Transverse colon (tissue), 4 donors: Measurements from ENCODE around the gene GALNT2. TPM values are rescaled to one million over a fixed set of nuclear protein-coding genes. Genes with fewer than 3 reads are reported as not detected.
A peak's percentile ranks its signal among the peaks of the same experiment; 100 is the strongest.

ENCODE experiments used
- DNase-seq: peaks from one replicate; pipeline ENCODE4 v3.0.0-alpha.2; 2019
- H3K27ac ChIP-seq, 4 donors: fragments of 200-600 bp; sonication (generic); 2 replicates each; pipeline ENCODE4 v1.5.1; 2016 to 2018; ENCODE audit warnings: inconsistent platforms in 4 of 4
- H3K27me3 ChIP-seq: fragments of 200-600 bp; sonication (generic); 2 replicates; pipeline ENCODE4 v1.5.1; 2017; ENCODE audit warnings: inconsistent platforms
- H3K36me3 ChIP-seq, 4 donors: fragments of 200-600 bp; sonication (generic); 2 replicates each; pipeline ENCODE4 v1.5.1; 2017 to 2019; ENCODE audit warnings: inconsistent platforms in 4 of 4
- H3K4me1 ChIP-seq, 4 donors: fragments of 200-600 bp; sonication (generic); 2 replicates each; pipeline ENCODE4 v1.5.1; 2017 to 2020; ENCODE audit warnings: inconsistent platforms in 4 of 4
- H3K4me3 ChIP-seq, 4 donors: fragments of 200-600 bp; sonication (generic); 1 replicate in 1 of 4; 2 replicates in 3 of 4; pipeline versions ENCODE4 v1.5.1 to v1.6.1; 2017 to 2019; ENCODE audit warnings: inconsistent platforms in 4 of 4
- H3K9me3 ChIP-seq, 2 donors: fragments of 200-600 bp; sonication (generic); 2 replicates each; pipeline ENCODE4 v1.5.1; 2017 to 2019; ENCODE audit warnings: inconsistent platforms in 2 of 2
- EP300 ChIP-seq: sonication (generic); formaldehyde crosslinking; IDR thresholded peaks from one replicate; pipeline ENCODE4 v1.6.1; 2017; ENCODE audit warnings: antibody characterized with exemption, low read depth
- POLR2A ChIP-seq: fragments of 450-650 bp; IDR thresholded peaks from one replicate; pipeline ENCODE4 v1.6.1; 2016; ENCODE audit warnings: antibody characterized with exemption, mild to moderate bottlenecking, moderate library complexity
- POLR2AphosphoS5 ChIP-seq, 3 donors: sonication (generic); formaldehyde crosslinking; IDR thresholded peaks; one replicate each; pipeline ENCODE4 v1.6.1; 2016; ENCODE audit warnings: antibody characterized with exemption in 3 of 3
- WGBS, 2 donors: methylation state at CpG; one replicate each; pipeline ENCODE4 v1.1.5; 2018; ENCODE audit warnings: low coverage in 1 of 2; 5-methylcytosine and 5-hydroxymethylcytosine counted together
- in situ Hi-C, 4 donors: fragments of 200-750 bp; cut with MboI; loops; one replicate each; pipeline versions ENCODE4 v1.15.0 to v1.15.1; 2017; ENCODE audit warnings: low sequenced_read_pairs in 3 of 4, low pct_ligation_motif_present in 1 of 4, low pct_unique_long_range_greater_than_20kb in 1 of 4
- intact Hi-C: fragments of 100-400 bp; cut with DNase I; formaldehyde crosslinking; loops from one replicate; pipeline ENCODE4 v1.15.1; 2023; ENCODE audit warnings: low total_unique reads
- total RNA-seq, 4 donors: library from RNA; depleted of rRNA; stranded (reverse); fragments of >200 nt; gene quantifications; one replicate each; pipeline ENCODE4 v1.1.0, GENCODE V29; 2016
- TF ChIP-seq, protein P1 (sequence below), 5 experiments: fragments of 200-600 bp in 3 of 5; fragments of 450-650 bp in 2 of 5; sonication (generic) in 3 of 5; IDR thresholded peaks; 1 replicate in 2 of 5; 2 replicates in 3 of 5; pipeline ENCODE4 v1.5.1; 2016 to 2017; ENCODE audit warnings: antibody characterized with exemption in 5 of 5, inconsistent platforms in 3 of 5, mild to moderate bottlenecking in 2 of 5, moderate library complexity in 1 of 5

GALNT2 gene
- total RNA-seq, 4 donors from 2014 or later: 16.5 to 48.8 (median 36.8) TPM

DNA sequence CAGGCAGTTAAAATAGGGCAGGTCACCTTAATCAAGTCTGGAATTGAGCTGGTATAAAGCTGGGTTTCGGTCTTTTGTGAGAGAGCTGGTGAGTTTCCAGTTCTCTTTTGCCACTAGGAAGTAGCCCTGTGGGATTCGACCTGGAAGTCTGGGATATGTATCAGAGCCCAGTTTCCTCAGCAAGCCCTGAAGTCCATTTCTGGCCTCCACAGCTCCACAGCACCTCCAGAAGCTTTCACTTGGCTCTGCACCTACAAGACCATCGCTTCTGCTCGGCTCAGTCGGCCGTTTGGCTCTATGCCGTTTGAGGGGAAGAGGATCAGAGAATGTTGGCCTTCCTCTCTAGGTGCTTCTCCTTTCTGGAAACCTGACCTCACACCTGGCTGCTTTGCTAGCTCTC is 148.0 kb downstream of the GALNT2 start:
- peaks cover 0 to 50% (median 18%) of the 10 kb centered on the region in 4 donors for H3K4me1 ChIP-seq
- no peaks in the 10 kb centered on the region for H3K9me3 ChIP-seq
- in situ Hi-C loops (no loop called here), intact Hi-C loops (no loop called here)
- TF ChIP-seq POLR2A: no peak
- TF ChIP-seq EP300: no peak
- TF ChIP-seq, protein P1, sequence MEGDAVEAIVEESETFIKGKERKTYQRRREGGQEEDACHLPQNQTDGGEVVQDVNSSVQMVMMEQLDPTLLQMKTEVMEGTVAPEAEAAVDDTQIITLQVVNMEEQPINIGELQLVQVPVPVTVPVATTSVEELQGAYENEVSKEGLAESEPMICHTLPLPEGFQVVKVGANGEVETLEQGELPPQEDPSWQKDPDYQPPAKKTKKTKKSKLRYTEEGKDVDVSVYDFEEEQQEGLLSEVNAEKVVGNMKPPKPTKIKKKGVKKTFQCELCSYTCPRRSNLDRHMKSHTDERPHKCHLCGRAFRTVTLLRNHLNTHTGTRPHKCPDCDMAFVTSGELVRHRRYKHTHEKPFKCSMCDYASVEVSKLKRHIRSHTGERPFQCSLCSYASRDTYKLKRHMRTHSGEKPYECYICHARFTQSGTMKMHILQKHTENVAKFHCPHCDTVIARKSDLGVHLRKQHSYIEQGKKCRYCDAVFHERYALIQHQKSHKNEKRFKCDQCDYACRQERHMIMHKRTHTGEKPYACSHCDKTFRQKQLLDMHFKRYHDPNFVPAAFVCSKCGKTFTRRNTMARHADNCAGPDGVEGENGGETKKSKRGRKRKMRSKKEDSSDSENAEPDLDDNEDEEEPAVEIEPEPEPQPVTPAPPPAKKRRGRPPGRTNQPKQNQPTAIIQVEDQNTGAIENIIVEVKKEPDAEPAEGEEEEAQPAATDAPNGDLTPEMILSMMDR (IDR thresholded peaks at IDR 0.05): peak; percentile 40 to 54 (median 46)
- no peak for TF ChIP-seq POLR2AphosphoS5 (IDR thresholded peaks at IDR 0.05)
- 15 to 32% methylated on average over 5 to 7 of the region's 7 CpGs for WGBS, 2 donors
- no peak overlapping the region for H3K4me3 ChIP-seq
- peak; percentile 69 for DNase-seq
- peak overlapping the region; percentile 8 to 39 (median 12) for H3K27ac ChIP-seq
- H3K36me3 ChIP-seq: no peaks in the 10 kb centered on the region
- no peaks in the 10 kb centered on the region for H3K27me3 ChIP-seq

GRCh38 chr1:230215529-230215928 is 148.5 kb downstream of the GALNT2 start:
- Histone ChIP-seq H3K27ac (peak overlapping the region; percentile 8 to 39 (median 12)), H3K4me3 (no peak overlapping the region), H3K36me3 (no peaks in the 10 kb centered on the region), H3K27me3 (no peaks in the 10 kb centered on the region), H3K4me1 (peaks cover 0 to 45% (median 16%) of the 10 kb centered on the region in 4 donors), H3K9me3 (no peaks in the 10 kb centered on the region)
- WGBS, 2 donors: 38 to 55% methylated on average over 1 of the region's 1 CpG
- TF ChIP-seq EP300 (no peak), POLR2A (no peak), POLR2AphosphoS5 (IDR thresholded peaks at IDR 0.05) (no peak)
- TF ChIP-seq, protein P1 (IDR thresholded peaks at IDR 0.05): no peak
- intact Hi-C loops: no loop called here
- in situ Hi-C loops: no loop called here
- DNase-seq: no peak

DNA sequence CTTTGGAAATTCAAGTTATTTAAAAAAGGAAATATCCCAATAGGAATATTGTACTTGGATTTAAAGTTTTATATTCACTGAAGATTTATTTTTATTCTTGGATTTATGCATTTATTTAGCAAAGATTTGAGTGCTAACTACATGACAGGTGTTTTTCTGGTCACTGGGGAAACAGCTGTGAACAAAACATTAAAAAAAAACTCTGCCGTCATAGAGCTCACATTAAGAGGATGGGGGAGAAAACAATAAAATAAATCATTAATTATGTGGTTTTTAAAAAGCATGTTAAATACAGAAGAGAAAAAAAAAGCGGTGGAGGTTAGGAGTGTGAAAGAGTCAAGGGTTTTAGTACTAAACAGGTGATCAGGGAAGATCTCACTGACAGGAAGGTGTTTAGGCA is 149.9 kb downstream of the GALNT2 start:
- no peak overlapping the region for H3K27ac ChIP-seq

DNA sequence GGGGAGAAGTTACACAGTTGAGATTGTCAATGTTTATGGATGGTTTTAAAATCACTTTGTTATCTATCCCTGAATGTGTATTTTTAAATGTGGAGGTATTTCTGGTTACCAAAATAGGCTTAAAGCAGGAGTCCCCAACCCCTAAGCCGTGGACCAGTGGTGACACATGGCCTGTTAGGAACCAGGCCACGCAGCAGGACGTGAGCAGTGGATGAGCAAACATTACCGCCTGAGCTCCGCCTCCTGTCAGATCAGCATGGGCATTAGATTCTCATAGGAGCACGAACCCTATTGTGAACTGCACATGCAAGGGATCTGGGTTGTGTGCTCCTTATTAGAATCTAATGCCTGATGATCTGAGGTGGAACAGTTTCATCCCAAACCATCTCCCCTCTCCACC is 151.6 kb downstream of the GALNT2 start:
- in situ Hi-C loops: no loop called here
- Histone ChIP-seq H3K9me3 (no peaks in the 10 kb centered on the region), H3K36me3 (no peaks in the 10 kb centered on the region), H3K4me1 (peaks cover 0 to 28% (median 10%) of the 10 kb centered on the region in 4 donors), H3K27me3 (no peaks in the 10 kb centered on the region), H3K27ac (no peak overlapping the region), H3K4me3 (no peak overlapping the region)
- DNase-seq: no peak
- TF ChIP-seq POLR2AphosphoS5 (IDR thresholded peaks at IDR 0.05): no peak
- TF ChIP-seq, protein P1 (IDR thresholded peaks at IDR 0.05): no peak
- TF ChIP-seq EP300: no peak
- no peak for TF ChIP-seq POLR2A
- intact Hi-C loops: no loop called here
- WGBS, 2 donors: 89 to 100% methylated on average over 1 to 6 of the region's 6 CpGs

More for the DNA sequence above, 149.9 kb downstream of the GALNT2 start:
- 80 to 100% methylated on average over 2 of the region's 2 CpGs for WGBS, 2 donors
- Histone ChIP-seq H3K36me3 (no peaks in the 10 kb centered on the region), H3K4me3 (no peak overlapping the region), H3K9me3 (no peaks in the 10 kb centered on the region), H3K4me1 (peaks cover 0 to 31% (median 10%) of the 10 kb centered on the region in 4 donors), H3K27me3 (no peaks in the 10 kb centered on the region)
- intact Hi-C loops: no loop called here
- no peak for TF ChIP-seq POLR2AphosphoS5 (IDR thresholded peaks at IDR 0.05)
- no peak for TF ChIP-seq POLR2A
- no peak for TF ChIP-seq EP300
- TF ChIP-seq, protein P1 (IDR thresholded peaks at IDR 0.05): no peak
- DNase-seq: no peak
- in situ Hi-C loops: no loop called here
